CD4-positive, alpha-beta T cell treated with Interleukin-17A for 4 hours (primary cell): Measurements from ENCODE around the gene G6PD.
"Not testable (repeated sequence)": the region's sequence is repeated elsewhere in the genome, so short reads cannot be mapped to it uniquely, and the experiment has no call there.

Experiments
- DNase-seq: peaks from one replicate; pipeline ENCODE4 v3.0.0-alpha.2; 2020; ENCODE audit warnings: mixed read lengths

Gene G6PD

DNA sequence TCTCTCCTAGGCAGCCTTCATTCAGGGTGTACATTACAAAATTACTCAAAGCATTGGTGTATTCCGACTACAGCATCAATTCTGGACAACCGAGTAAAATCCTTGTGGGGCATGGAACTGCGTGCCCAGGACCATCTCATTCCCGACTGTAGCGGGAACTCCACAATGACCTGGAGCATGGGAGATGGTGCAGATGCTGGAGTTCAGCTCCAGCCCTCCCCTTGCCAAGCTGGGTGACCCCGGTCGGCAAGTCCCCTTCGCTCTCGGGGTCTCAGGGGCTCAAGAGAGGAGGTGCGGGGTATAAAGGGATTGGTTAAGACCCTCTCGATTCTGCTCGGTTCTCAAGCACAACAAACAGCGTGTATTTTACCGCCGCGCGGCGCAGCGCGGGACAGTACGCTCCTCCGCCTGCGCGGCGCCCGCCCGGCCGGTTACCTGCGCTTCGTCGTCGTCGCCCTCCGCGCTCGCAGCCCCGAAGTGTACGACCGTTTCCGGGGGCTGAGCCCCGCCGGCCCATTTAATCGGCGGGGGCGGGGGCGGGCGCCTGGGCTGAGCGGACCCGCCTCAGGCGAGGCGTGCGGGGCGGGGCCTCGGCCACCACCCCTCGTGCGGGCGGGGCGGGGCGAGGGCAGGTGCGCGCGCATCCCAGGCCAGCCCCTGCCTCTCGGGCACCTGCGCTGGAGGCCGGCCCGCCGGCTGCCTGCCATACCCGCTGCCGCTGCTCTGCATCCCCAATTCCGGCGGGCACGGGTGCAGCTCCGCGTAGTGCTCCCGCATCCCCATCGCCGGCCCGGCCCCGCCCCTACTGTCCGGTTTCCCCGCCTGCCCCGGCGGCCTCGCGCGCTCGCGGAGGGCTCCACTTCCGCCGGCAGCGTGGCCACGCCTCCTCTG is at the start of gene G6PD:
Gene G6PD (minus strand): TSS at position 493 of the 891 bp plus-strand sequence. CDS start 691 bp downstream, outside the sequence.
- peak; percentile 88 for DNase-seq

GRCh38 chrX:154595559-154596249 is 49.1 kb upstream of the G6PD start:
- DNase-seq = no peak

DNA sequence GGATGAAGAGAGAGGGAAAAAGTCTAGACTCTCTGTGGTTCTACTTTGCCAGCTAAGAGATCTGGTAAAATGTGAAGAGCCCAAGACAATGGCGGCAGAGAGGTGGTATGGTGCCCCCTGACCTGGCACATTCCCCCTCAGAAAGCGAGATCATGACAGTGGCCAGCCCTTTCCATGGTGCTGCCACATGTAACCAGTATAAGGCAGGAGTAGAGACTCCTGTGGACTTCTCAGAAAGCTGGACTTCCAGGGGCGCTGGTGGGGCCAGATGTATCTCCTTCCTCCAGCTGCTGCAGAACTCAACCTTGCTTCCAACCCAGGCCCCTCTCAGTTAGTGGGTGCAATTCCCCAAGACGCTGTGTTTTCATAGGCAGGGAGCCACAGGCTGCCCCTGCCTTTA is 47.8 kb upstream of the G6PD start:
- DNase-seq = no peak

- no peak for DNase-seq
Observed at GRCh38 chrX:154593201-154593600, 46.6 kb upstream of the G6PD start.

GRCh38 chrX:154592505-154592904 is 45.9 kb upstream of the G6PD start:
- DNase-seq = no peak

DNA sequence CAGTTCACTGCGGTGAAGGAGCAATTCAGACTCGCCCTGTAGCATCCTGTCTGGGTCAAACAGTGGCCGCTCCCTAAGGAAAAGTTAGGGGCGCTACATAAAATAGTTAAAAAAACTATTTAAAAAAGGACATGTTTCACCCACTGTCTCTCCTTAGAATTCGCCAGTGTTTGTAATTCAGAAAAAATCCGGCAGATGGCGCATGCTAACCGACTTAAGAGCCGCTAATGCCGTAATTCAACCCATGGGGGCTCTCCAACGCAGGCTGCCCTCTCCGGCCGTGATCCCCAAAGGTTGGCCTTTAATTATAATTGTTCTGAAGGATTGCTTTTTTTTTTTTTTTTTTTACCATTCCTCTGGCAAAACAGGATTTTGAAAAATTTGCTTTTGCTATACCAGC is 43.8 kb upstream of the G6PD start:
- DNase-seq = not testable (repeated sequence)

DNA sequence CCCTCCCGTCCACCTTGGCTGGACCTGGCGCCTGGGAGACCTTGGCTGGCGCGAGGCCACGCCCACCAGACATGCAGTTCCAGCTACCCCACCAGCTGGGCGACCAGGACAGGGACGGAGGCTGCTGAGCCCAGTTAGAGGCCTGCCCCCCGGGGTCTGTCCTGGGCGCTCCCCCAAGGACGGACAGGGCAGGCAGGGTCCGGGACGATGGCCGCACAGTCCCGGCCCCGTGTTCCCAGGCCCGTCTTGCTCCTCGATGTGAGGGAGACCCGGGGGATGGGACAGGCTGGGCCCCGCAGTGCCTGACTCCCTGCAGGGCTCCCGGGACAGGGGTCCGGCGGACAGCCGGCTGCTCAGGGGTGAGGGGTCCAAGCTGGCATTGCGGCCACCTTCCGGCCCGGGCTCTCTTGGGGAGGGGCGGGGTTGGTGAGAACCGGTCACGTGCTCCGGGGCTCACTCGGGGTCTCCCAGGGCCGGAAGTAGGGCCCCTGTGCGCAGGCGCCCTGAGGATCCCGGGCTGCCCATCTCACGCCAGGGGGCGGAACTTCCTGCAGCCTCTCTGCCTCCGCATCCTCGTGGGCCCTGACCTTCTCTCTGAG is 38.0 kb upstream of the G6PD start, which contains the start of gene CTAG1A:
Gene CTAG1A (plus strand): TSS at position 549 of the 599 bp plus-strand sequence. CDS start 74 bp downstream, outside the sequence.
- not testable (repeated sequence) for DNase-seq

GRCh38 chrX:154582994-154583393 is 36.3 kb upstream of the G6PD start:
- DNase-seq = not testable (repeated sequence)

DNA sequence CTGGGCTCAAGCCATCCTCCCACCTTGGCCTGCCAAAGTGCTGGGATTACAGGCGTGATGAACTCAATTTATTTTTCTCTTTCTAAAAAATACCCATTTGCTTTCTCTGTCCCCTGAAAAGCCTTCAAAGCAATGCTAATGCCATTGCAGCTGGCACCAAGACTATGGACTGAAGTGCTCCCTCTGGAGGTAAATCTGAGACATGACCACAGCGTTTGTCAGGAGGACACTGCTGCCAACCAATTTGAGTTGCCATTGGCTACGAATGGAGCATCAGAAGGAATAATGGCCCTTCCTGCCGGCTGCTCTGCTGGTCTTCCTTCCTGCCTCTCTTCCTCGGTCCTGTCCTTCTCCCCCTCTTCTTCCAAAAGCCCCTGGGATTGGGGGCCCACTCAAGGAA is 28.4 kb upstream of the G6PD start:
- not testable (repeated sequence) for DNase-seq

GRCh38 chrX:154573061-154573460 is 26.4 kb upstream of the G6PD start:
- DNase-seq = not testable (repeated sequence)

- not testable (repeated sequence) for DNase-seq
Observed at GRCh38 chrX:154570361-154570760, 23.7 kb upstream of the G6PD start.

DNA sequence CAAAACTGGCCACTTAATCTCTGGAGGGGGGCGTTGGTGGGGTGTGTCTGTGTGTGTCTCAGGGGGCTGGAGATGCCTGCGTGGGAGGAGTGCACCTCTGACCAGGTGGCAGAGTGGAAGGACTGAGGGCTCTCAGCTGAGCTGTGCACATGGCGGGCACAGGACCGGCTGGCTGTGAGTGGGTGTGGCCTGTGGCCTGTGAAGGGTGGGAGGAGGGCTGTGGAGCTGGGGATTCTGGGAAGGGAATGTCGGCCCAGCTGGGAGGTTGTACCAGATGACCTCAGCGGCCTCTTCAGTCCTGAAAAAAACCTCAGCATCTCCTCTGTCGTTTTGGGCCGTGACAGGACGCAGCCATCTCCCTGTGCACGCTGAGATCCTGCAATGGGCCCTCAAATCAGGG is 15.6 kb upstream of the G6PD start:
- not testable (repeated sequence) for DNase-seq

- not testable (repeated sequence) for DNase-seq
Observed at GRCh38 chrX:154560326-154560725, 13.7 kb upstream of the G6PD start.

DNA sequence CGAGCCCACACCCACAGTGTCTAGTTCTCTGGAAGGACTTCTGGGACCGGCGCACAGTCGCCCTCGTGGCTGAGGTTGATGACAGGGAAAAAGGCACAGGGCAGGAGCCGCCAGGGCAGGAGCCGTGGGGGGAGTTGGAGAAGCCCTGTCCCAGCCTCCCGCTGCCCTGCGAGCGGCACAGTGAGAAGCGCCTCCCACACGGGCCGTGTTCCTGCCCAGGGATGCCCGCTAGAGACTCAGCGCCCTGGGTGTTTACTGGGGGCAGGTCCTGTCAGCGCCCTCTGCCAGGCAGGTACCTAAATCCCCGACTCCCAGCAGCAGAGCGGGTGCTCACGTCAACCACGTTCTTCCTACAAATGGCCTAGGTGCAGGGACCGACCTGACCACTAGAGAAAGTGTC is 12.2 kb upstream of the G6PD start:
- DNase-seq = not testable (repeated sequence)

GRCh38 chrX:154558060-154558690 is 11.5 kb upstream of the G6PD start:
- not testable (repeated sequence) for DNase-seq

GRCh38 chrX:154552112-154552806 is 5.6 kb upstream of the G6PD start:
- DNase-seq = not testable (repeated sequence)

- DNase-seq = no peak
Observed at GRCh38 chrX:154549766-154550165, 3.1 kb upstream of the G6PD start.

- no peak for DNase-seq
Observed at GRCh38 chrX:154548028-154548316, 1.3 kb upstream of the G6PD start.

DNA sequence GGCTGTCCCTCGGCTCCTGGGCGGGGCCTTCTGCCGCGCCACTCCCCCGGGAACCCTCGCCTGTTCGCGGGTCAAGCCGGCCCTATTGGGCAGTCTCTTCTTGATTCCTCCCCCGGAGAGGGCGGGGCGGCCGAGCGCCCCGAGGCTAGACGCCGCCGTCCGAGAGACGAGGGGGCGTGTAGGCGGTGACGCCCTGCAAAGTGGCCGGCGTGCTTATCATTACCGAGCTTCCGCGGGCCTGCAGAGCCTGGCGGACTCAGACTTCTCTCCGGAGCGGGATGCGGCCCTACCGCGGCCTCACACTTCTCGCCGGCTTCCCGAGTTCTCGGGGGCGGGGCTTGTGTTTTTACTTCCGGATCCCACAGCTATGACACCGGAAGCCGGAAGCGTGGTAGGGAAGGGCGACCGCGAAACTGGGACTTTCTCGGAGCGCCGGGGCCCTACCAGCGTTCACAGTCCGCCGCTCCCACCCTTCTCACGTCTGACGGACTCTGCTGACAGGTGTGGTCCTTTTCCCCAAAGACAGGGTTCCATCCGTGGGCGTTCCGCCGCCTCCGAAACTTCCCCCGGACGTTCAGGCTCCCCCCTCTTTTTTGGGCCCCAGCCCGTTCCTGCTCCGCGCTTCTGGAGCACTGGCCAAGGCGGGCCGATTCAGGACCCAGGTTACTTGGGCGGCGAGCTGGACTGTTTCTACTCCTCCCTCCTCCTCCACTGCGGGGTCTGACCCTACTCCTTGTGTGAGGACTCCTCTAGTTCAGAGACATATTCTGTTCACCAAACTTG is 790 bp upstream of the G6PD start, which contains the start of gene IKBKG:
Gene IKBKG (plus strand): TSS at position 376 of the 783 bp plus-strand sequence. CDS start 4,383 bp downstream, outside the sequence.
- peak; percentile 89 for DNase-seq

DNA sequence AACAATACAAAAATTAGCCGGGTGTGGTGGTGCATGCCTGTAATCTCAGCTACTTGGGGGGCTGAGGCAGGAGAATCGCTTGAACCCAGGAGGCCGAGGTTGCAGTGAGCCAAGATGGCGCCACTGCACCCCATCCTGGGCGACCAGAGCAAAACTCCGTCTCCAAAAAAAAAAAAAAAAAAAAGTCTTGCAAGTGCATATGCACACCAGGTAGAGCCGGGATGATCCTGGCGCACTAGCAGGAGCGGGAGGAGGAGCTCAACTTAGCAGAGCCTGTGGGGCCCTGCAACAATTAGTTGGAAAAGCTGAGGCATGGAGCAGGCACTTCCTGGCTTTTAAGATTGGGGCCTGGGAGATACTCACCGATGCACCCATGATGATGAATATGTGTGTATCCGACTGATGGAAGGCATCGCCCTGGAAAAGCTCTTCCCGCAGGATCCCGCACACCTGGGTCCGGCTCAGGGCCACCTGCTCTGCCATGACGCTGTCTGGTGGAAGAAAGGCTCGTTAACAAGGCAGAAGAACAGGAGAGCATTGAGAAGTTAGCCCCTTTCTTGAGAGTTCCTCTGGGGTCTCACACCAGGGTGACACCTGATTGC is 872 bp downstream of the G6PD start:
- no peak for DNase-seq
